HEK293T (cell line): ENCODE data around the gene SPATA20.

ENCODE experiments used
- ARNT ChIP-seq: fragments of 450-650 bp; IDR thresholded peaks from 2 replicates; pipeline ENCODE4 v1.6.1; 2017; ENCODE audit warnings: mild to moderate bottlenecking
- BHLHE40 ChIP-seq: fragments of 450-650 bp; IDR thresholded peaks from 2 replicates; pipeline ENCODE4 v1.6.1; 2016; ENCODE audit warnings: mild to moderate bottlenecking, moderate library complexity, borderline replicate concordance
- CTBP1 ChIP-seq: fragments of 450-650 bp; IDR thresholded peaks from 2 replicates; pipeline ENCODE4 v1.6.1; 2016; ENCODE audit warnings: borderline replicate concordance
- ELF4 ChIP-seq: fragments of 450-650 bp; IDR thresholded peaks from 2 replicates; pipeline ENCODE4 v1.6.1; 2017; ENCODE audit warnings: antibody characterized with exemption
- FOXA1 ChIP-seq: fragments of 450-650 bp; IDR thresholded peaks from 2 replicates; pipeline ENCODE4 v1.6.1; 2016; ENCODE audit warnings: mild to moderate bottlenecking
- FOXK2 ChIP-seq: fragments of 450-650 bp; IDR thresholded peaks from 2 replicates; pipeline ENCODE4 v1.6.1; 2016; ENCODE audit warnings: mild to moderate bottlenecking
- FOXM1 ChIP-seq: fragments of 450-650 bp; IDR thresholded peaks from 2 replicates; pipeline ENCODE4 v1.6.1; 2017; ENCODE audit warnings: mild to moderate bottlenecking, borderline replicate concordance
- L3MBTL2 ChIP-seq: fragments of 450-650 bp; conservative IDR thresholded peaks from 2 replicates; pipeline ENCODE4 v1.6.1; 2016; ENCODE audit warnings: mild to moderate bottlenecking
- LEF1 ChIP-seq: fragments of 450-650 bp; IDR thresholded peaks from 2 replicates; pipeline ENCODE4 v1.6.1; 2017; ENCODE audit warnings: mild to moderate bottlenecking, borderline replicate concordance
- NFRKB ChIP-seq: fragments of 450-650 bp; IDR thresholded peaks from 2 replicates; pipeline ENCODE4 v1.6.1; 2016; ENCODE audit warnings: mild to moderate bottlenecking, moderate library complexity
- SP1 ChIP-seq: fragments of 450-650 bp; IDR thresholded peaks from 2 replicates; pipeline ENCODE4 v1.6.1; 2017
- ZNF384 ChIP-seq: fragments of 450-650 bp; IDR thresholded peaks from 2 replicates; pipeline ENCODE4 v1.6.1; 2016
- TF ChIP-seq, protein P1 (sequence below): fragments of 450-650 bp; IDR thresholded peaks from 2 replicates; pipeline ENCODE4 v1.6.1; 2016

DNA sequence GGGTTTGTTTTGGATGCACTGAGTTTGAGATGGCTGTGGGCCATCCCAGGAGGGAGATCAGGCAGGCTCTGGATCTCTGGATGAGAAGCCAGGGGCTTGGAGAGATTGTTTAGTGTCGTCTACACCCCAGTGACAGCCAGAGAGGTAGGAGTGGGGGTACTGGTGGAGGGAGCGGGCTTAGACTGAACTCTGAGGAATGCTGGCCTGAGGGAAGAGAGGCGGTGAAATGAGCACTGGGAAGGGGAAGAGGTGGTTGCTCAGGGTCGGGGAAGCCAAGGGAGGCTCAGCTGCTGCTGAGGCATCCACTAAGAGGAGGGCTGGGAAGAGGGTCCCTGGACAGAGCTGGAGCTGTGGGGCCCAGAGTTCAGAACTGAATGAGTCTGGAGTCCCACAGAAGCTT lies 37.1 kb downstream of the SPATA20 start:
- TF ChIP-seq BHLHE40 = no peak
- TF ChIP-seq, protein P1, sequence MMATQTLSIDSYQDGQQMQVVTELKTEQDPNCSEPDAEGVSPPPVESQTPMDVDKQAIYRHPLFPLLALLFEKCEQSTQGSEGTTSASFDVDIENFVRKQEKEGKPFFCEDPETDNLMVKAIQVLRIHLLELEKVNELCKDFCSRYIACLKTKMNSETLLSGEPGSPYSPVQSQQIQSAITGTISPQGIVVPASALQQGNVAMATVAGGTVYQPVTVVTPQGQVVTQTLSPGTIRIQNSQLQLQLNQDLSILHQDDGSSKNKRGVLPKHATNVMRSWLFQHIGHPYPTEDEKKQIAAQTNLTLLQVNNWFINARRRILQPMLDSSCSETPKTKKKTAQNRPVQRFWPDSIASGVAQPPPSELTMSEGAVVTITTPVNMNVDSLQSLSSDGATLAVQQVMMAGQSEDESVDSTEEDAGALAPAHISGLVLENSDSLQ = no peak
- no peak for TF ChIP-seq L3MBTL2
- TF ChIP-seq SP1 = no peak
- TF ChIP-seq CTBP1 = no peak
- no peak for TF ChIP-seq FOXK2
- TF ChIP-seq FOXM1 = no peak
- no peak for TF ChIP-seq ZNF384
- TF ChIP-seq ELF4 = no peak
- no peak for TF ChIP-seq FOXA1
- TF ChIP-seq ARNT = no peak
- no peak for TF ChIP-seq NFRKB
- TF ChIP-seq LEF1 = no peak
